ENCODE results near the gene EYA2. TPM values are rescaled to one million over a fixed set of nuclear protein-coding genes. Genes with fewer than 3 reads are reported as not detected.

EYA2 gene
- total RNA-seq, 1 experiment from 2014 or later = 0.74 TPM

GRCh38 chr20:47062226-47062890, 167.7 kb downstream of the EYA2 start:
- no peaks in the 10 kb centered on the region for H3K27me3 ChIP-seq (ENCODE audit: insufficient read depth, low read length)
- Mint-ChIP-seq H3K9me3 (peaks cover 9 to 18% of the 10 kb centered on the region in 2 experiments), H3K27ac (peak overlapping the region in 1 of 3 experiments; percentile 68; a peak in 3 of 7 replicates), H3K4me3 (no peak overlapping the region), H3K36me3 (ENCODE audit: insufficient read depth in 1 of 3, low read depth in 3 of 3) (peaks cover 4 to 14% (median 6%) of the 10 kb centered on the region in 3 experiments; a peak in 6 of 7 replicates), H3K27me3 (ENCODE audit: low read depth) (no peaks in the 10 kb centered on the region; the same call in 1 of the 2 replicates), H3K4me1 (peaks cover 4 to 8% of the 10 kb centered on the region in 2 experiments; a peak in 1 of 4 replicates)
- H3K79me1 ChIP-seq (ENCODE audit: insufficient read depth, low read depth, low read length, poor library complexity, severe bottlenecking) = no peaks in the 10 kb centered on the region
- H2BK12ac ChIP-seq (ENCODE audit: insufficient read length, low read depth, low read length) = no peak overlapping the region
- H3K23ac ChIP-seq (ENCODE audit: insufficient read length, low read depth, low read length) = no peak overlapping the region
- no peak overlapping the region for H3K14ac ChIP-seq (ENCODE audit: insufficient read depth, low read length)
- H2BK20ac ChIP-seq (ENCODE audit: low read depth, low read length, poor library complexity, severe bottlenecking) = no peak overlapping the region
- no peaks in the 10 kb centered on the region for H3K4me1 ChIP-seq (ENCODE audit: insufficient read depth, low read length)
- no peak overlapping the region for H3T11ph ChIP-seq (ENCODE audit: low read length)
- H3K9ac ChIP-seq (ENCODE audit: extremely low read depth, insufficient read length, low read length) = no peak overlapping the region
- H2BK120ac ChIP-seq (ENCODE audit: low read depth, low read length, poor library complexity, severe bottlenecking) = no peak overlapping the region
- DNase-seq = no peak
- no peak overlapping the region for H3K4me2 ChIP-seq (ENCODE audit: insufficient read depth, insufficient read length, low read length)
- H2BK5ac ChIP-seq (ENCODE audit: insufficient read length, low read length) = no peak overlapping the region
- no peaks in the 10 kb centered on the region for H3K23me2 ChIP-seq (ENCODE audit: insufficient read length, low read depth, low read length, poor library complexity, severe bottlenecking)
- H3K18ac ChIP-seq (ENCODE audit: insufficient read length, low read depth, low read length) = no peak overlapping the region
- H3K27ac ChIP-seq (ENCODE audit: insufficient read length, low read depth, low read length) = no peak overlapping the region
- no CpG with 5 or more reads among the region's 14 CpGs for WGBS (ENCODE audit: extremely low coverage, insufficient read length, low lambda C conversion rate)
- no peaks in the 10 kb centered on the region for H3K79me2 ChIP-seq (ENCODE audit: insufficient read depth, low read length)
- H2BK15ac ChIP-seq (ENCODE audit: low read depth, low read length) = no peak overlapping the region
- H4K8ac ChIP-seq (replicated peaks; ENCODE audit: insufficient read length, low read depth, low read length) = no peak overlapping the region
- H4K5ac ChIP-seq (ENCODE audit: insufficient read length, low read depth, low read length) = no peak overlapping the region
- H3K56ac ChIP-seq (ENCODE audit: insufficient read length, low read depth, low read length) = no peak overlapping the region
- H3K9me3 ChIP-seq (ENCODE audit: control insufficient read depth, low read depth, low read length) = no peaks in the 10 kb centered on the region
- no peak overlapping the region for H2AFZ ChIP-seq (ENCODE audit: low read length)
- no peak overlapping the region for H3K4ac ChIP-seq (ENCODE audit: low read depth, low read length)
- no peak overlapping the region for H2AK5ac ChIP-seq (ENCODE audit: insufficient read length, low read length)
- H4K20me1 ChIP-seq (ENCODE audit: control insufficient read depth, insufficient read depth, insufficient read length) = no peaks in the 10 kb centered on the region
- no peak overlapping the region for H4K91ac ChIP-seq (ENCODE audit: insufficient read length, low read depth, low read length)
- TF ChIP-seq, protein P1, sequence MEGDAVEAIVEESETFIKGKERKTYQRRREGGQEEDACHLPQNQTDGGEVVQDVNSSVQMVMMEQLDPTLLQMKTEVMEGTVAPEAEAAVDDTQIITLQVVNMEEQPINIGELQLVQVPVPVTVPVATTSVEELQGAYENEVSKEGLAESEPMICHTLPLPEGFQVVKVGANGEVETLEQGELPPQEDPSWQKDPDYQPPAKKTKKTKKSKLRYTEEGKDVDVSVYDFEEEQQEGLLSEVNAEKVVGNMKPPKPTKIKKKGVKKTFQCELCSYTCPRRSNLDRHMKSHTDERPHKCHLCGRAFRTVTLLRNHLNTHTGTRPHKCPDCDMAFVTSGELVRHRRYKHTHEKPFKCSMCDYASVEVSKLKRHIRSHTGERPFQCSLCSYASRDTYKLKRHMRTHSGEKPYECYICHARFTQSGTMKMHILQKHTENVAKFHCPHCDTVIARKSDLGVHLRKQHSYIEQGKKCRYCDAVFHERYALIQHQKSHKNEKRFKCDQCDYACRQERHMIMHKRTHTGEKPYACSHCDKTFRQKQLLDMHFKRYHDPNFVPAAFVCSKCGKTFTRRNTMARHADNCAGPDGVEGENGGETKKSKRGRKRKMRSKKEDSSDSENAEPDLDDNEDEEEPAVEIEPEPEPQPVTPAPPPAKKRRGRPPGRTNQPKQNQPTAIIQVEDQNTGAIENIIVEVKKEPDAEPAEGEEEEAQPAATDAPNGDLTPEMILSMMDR (conservative IDR thresholded peaks at IDR 0.05) = no peak
